RWPE2 (cell line): ENCODE results near the gene ARHGAP26.

Source experiments
- ATAC-seq: fragments of 200-7000 bp; cut with Tn5 transposase; 3 replicates; pipeline ENCODE4 v1.9.1; 2021; ENCODE audit warnings: low read depth
- DNase-seq: peaks from one replicate; pipeline ENCODE4 v3.0.0-alpha.2; 2020; ENCODE audit warnings: low spot score
- H3K27ac ChIP-seq: fragments of 450-650 bp; 2 replicates; pipeline ENCODE4 v1.5.1; 2017; ENCODE audit warnings: mild to moderate bottlenecking; ENCODE audit not compliant: poor library complexity, severe bottlenecking
- H3K27me3 ChIP-seq: fragments of 250-450 bp; sonication (Bioruptor Pico); 2 replicates; pipeline ENCODE4 v1.5.1; 2021; ENCODE audit warnings: mild to moderate bottlenecking, moderate library complexity; ENCODE audit not compliant: insufficient read depth, poor library complexity, severe bottlenecking
- H3K36me3 ChIP-seq: fragments of 250-450 bp; sonication (Bioruptor Pico); 2 replicates; pipeline ENCODE4 v1.5.1; 2020; ENCODE audit warnings: low read depth, mild to moderate bottlenecking, moderate library complexity
- H3K4me1 ChIP-seq: fragments of 250-450 bp; sonication (Bioruptor Pico); 2 replicates; pipeline ENCODE4 v1.5.1; 2021; ENCODE audit warnings: mild to moderate bottlenecking, moderate library complexity; ENCODE audit not compliant: insufficient read depth, poor library complexity, severe bottlenecking
- H3K4me3 ChIP-seq: fragments of 250-450 bp; sonication (Bioruptor Pico); 2 replicates; pipeline ENCODE4 v1.5.1; 2021; ENCODE audit warnings: mild to moderate bottlenecking, moderate library complexity; ENCODE audit not compliant: severe bottlenecking
- H3K9me3 ChIP-seq: fragments of 250-450 bp; sonication (Bioruptor Pico); 2 replicates; pipeline ENCODE4 v1.5.1; 2021; ENCODE audit warnings: mild to moderate bottlenecking, moderate library complexity; ENCODE audit not compliant: severe bottlenecking
- TF ChIP-seq, protein P1 (sequence below): fragments of 450-650 bp; IDR thresholded peaks from one replicate; pipeline ENCODE4 v1.5.1; 2017; ENCODE audit warnings: mild to moderate bottlenecking, moderate library complexity; ENCODE audit not compliant: poor library complexity, severe bottlenecking

The ARHGAP26 gene

DNA sequence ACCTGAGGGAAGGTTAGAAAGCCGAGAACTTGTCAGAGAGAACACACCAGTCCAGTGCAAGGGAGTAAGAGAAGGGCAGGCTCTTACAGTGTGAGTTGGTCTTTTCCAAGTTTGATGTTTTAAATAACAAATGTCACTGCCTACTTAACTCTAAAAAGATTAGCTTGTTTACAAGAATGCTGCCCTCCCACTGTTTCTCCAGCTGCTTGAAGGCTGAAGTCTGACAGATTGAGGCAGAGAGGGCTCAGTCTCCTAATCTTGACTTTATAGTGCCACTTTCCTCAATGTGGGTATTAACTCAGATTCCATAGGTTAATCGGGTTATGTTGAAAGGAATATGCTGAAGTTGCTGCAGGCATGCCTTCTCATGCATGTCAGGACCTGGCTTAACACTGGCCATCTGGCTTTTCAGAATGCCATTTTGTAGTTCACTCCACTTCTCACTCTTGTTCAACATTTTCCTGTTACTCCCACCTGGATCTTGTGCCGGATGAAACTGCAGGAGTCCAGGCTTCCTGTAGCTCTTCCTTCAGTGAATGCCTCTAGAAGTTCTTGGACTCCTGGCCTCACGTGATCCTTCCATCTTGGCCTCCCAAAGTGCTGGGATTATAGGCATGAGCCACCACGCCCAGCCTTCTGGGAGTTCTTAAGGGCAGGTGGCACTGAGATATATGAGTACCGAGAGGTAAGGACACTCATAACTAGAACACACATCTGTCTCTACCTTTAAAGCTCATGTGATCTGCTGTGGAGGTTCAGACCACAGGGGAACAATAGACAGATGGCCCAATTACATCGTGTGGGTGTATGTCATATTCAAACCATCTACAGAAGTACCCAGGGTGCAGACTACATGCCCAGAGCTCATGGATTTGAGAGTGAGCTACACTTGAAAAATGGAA is 249.7 kb downstream of the ARHGAP26 start:
- H3K4me1 ChIP-seq, result no peaks in the 10 kb centered on the region
- no peaks in the 10 kb centered on the region for H3K27me3 ChIP-seq
- H3K4me3 ChIP-seq, result no peak overlapping the region
- H3K36me3 ChIP-seq, result peaks cover 5% of the 10 kb centered on the region; the same call in 1 of the 2 replicates
- TF ChIP-seq, protein P1, sequence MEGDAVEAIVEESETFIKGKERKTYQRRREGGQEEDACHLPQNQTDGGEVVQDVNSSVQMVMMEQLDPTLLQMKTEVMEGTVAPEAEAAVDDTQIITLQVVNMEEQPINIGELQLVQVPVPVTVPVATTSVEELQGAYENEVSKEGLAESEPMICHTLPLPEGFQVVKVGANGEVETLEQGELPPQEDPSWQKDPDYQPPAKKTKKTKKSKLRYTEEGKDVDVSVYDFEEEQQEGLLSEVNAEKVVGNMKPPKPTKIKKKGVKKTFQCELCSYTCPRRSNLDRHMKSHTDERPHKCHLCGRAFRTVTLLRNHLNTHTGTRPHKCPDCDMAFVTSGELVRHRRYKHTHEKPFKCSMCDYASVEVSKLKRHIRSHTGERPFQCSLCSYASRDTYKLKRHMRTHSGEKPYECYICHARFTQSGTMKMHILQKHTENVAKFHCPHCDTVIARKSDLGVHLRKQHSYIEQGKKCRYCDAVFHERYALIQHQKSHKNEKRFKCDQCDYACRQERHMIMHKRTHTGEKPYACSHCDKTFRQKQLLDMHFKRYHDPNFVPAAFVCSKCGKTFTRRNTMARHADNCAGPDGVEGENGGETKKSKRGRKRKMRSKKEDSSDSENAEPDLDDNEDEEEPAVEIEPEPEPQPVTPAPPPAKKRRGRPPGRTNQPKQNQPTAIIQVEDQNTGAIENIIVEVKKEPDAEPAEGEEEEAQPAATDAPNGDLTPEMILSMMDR, result no peak
- no peaks in the 10 kb centered on the region for H3K9me3 ChIP-seq
- H3K27ac ChIP-seq, result no peak overlapping the region
- ATAC-seq, result no peak
- DNase-seq, result no peak

DNA sequence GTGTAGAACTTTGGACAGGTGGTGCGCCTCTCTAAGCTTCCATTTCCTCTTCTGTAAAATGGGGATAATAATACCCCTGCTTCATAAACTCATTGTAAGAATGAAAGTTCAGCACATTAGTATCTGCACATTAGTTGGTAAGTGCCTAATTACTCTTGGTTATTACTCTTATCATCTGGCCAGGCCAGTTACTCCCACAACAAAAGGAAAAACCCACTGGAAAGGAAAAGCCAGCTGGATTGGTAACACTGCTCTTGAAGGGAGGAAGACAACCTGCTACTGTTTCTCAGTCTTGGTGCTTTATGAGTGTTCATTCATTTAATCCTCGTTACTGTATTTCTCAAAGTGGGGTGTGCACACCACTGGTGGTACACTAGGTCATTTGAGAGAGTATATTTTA is 251.4 kb downstream of the ARHGAP26 start:
- H3K27me3 ChIP-seq, result no peaks in the 10 kb centered on the region
- H3K9me3 ChIP-seq, result no peaks in the 10 kb centered on the region
- no peak for ATAC-seq
- peaks cover 5% of the 10 kb centered on the region; the same call in 1 of the 2 replicates for H3K36me3 ChIP-seq
- no peak for DNase-seq
- TF ChIP-seq, protein P1, result no peak
- H3K4me3 ChIP-seq, result no peak overlapping the region
- no peaks in the 10 kb centered on the region for H3K4me1 ChIP-seq
- no peak overlapping the region for H3K27ac ChIP-seq

DNA sequence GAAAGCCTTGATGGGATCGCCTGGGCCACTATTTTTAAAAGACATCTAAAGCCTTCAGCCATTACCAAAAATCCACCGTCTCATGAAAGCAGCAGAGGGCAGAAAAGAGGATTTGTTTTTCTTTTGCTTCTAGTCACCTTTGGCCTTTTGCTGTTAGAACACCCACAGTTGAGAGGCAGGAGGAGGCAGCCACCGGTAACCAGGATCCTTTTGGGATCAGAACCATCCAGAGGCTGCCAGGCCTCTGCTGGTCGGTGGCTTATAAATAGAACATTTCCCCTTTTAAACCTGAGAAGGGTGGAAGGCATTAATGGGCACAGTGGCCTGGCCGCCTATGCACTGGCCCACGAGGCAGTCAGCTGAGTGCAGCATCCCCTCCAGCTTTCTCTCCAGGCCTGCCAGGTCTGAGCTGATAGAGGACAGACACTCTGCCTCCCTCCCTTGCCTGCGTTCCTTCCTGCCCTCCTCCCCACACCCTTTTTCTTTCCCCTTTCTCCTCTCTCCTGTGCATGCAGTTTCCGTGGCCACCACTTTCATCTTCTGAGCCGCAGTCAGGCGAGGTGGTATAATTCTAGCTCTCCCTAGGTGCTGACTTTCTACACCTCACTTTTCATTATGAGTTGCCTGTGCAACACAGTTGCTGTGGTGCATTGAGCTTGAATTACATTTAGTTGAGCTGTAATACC is 253.4 kb downstream of the ARHGAP26 start:
- H3K4me3 ChIP-seq, result no peak overlapping the region
- ATAC-seq, result no peak
- TF ChIP-seq, protein P1, result no peak

DNA sequence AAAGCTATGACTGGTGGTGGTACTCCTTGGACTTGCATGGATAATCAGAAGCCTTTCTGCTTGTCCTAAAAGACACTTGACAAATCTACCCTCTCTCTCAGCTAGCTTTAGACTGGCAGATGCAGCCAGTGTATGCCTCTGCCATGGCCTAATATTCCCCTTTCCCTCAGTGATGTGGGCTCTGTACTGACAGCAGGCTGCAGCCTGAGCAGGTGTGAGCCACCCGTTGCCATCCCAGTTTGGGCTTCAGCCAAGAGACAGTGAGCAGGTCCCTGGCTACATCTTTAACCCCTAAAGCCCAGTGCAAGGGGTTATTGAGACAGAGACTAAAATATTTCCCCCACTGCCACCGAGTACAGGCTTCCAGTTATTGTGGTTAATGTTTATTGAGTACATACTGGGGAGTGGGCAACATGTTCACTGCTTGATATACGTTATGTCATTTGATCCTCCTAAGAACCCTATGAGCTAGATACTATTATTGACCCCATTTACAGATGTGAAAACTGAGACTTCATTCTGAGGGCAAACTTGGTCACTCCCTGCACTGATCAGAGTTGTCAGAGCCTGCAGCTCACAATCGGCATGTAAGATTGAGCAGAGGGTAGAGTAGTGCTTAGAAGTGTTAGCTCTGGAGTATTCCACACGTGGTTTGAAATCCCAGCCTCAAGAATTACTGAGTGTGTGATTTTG is 254.2 kb downstream of the ARHGAP26 start:
- H3K36me3 ChIP-seq, result peaks cover 5% of the 10 kb centered on the region; the same call in 1 of the 2 replicates
- H3K4me1 ChIP-seq, result no peaks in the 10 kb centered on the region
- no peaks in the 10 kb centered on the region for H3K9me3 ChIP-seq
- no peak for DNase-seq
- no peak overlapping the region for H3K27ac ChIP-seq
- no peak for ATAC-seq
- TF ChIP-seq, protein P1, result no peak
- H3K4me3 ChIP-seq, result no peak overlapping the region
- H3K27me3 ChIP-seq, result no peaks in the 10 kb centered on the region

More for the DNA sequence above, 253.4 kb downstream of the ARHGAP26 start:
- Histone ChIP-seq H3K9me3 (no peaks in the 10 kb centered on the region), H3K27me3 (no peaks in the 10 kb centered on the region), H3K36me3 (peaks cover 5% of the 10 kb centered on the region; the same call in 1 of the 2 replicates), H3K4me1 (no peaks in the 10 kb centered on the region), H3K27ac (no peak overlapping the region)
- no peak for DNase-seq
